Colonic mucosa (tissue), 4 donors: ENCODE measurements around the gene ZNF3. TPM values are rescaled to one million over a fixed set of nuclear protein-coding genes. Genes with fewer than 3 reads are reported as not detected.

Experiments
- DNase-seq: peaks from one replicate; pipeline ENCODE4 v3.0.0-alpha.2; 2020
- H3K27ac ChIP-seq: fragments of 200-600 bp; one replicate; pipeline ENCODE4 v1.8.0; 2021
- H3K27me3 ChIP-seq: fragments of 200-600 bp; one replicate; pipeline ENCODE4 v1.8.0; 2021
- H3K36me3 ChIP-seq: fragments of 200-600 bp; one replicate; pipeline ENCODE4 v1.8.0; 2021
- H3K4me1 ChIP-seq: fragments of 200-600 bp; one replicate; pipeline ENCODE4 v1.8.0; 2021; ENCODE audit warnings: mild to moderate bottlenecking
- H3K4me3 ChIP-seq: fragments of 200-600 bp; one replicate; pipeline ENCODE4 v1.8.0; 2021
- H3K9ac ChIP-seq, 2 donors: one replicate each; pipeline ENCODE4 v1.7.0; 2013; ENCODE audit warnings: control low read depth in 2 of 2, low read depth in 2 of 2, low read length in 2 of 2
- H3K9me3 ChIP-seq: fragments of 200-600 bp; one replicate; pipeline ENCODE4 v1.8.0; 2021
- CTCF ChIP-seq: fragments of 200-600 bp; IDR thresholded peaks from one replicate; pipeline ENCODE4 v1.8.0; 2022; ENCODE audit warnings: antibody characterized with exemption, mild to moderate bottlenecking
- intact Hi-C: fragments of 100-400 bp; cut with DNase I; formaldehyde crosslinking; loops from one replicate; pipeline ENCODE4 v1.14.1; 2022
- total RNA-seq, 2 donors: library from RNA; stranded (reverse); fragmentation: NEBNext Ultra II Directional in 1 of 2; extraction: Animal tissue kit (Norgen Biotek cat#: 25700) in 1 of 2; gene quantifications; one replicate each; pipeline ENCODE4 v1.2.1, GENCODE V29; 2021
- donor health status: healthy.
- donor health status: DM: no; HTN: no; CAD: no.
- donor health status: DM: no; HTN: no; CAD: no.

Gene ZNF3
- total RNA-seq, 2 donors from 2014 or later = 30.1 to 31.9 TPM

- DNase-seq = no peak
- Histone ChIP-seq H3K27me3 (no peaks in the 10 kb centered on the region), H3K4me3 (no peak overlapping the region), H3K9me3 (no peaks in the 10 kb centered on the region), H3K9ac (no peak overlapping the region), H3K27ac (no peak overlapping the region), H3K4me1 (no peaks in the 10 kb centered on the region), H3K36me3 (no peaks in the 10 kb centered on the region)
- intact Hi-C loops = no loop called here
- no peak for TF ChIP-seq CTCF
Measured at GRCh38 chr7:100064162-100064561, 17.4 kb downstream of the ZNF3 start.

GRCh38 chr7:100063376-100063775, 18.1 kb downstream of the ZNF3 start:
- no peak for TF ChIP-seq CTCF
- no peak overlapping the region for H3K27ac ChIP-seq
- no peaks in the 10 kb centered on the region for H3K36me3 ChIP-seq
- H3K27me3 ChIP-seq = no peaks in the 10 kb centered on the region
- H3K4me3 ChIP-seq = no peak overlapping the region
- intact Hi-C loops = no loop called here
- no peak overlapping the region for H3K9ac ChIP-seq
- no peak for DNase-seq
- H3K4me1 ChIP-seq = no peaks in the 10 kb centered on the region
- no peaks in the 10 kb centered on the region for H3K9me3 ChIP-seq

GRCh38 chr7:100061518-100062193, 19.9 kb downstream of the ZNF3 start:
- Histone ChIP-seq H3K9ac (no peak overlapping the region), H3K9me3 (no peaks in the 10 kb centered on the region), H3K4me3 (no peak overlapping the region), H3K4me1 (no peaks in the 10 kb centered on the region), H3K27ac (no peak overlapping the region), H3K27me3 (no peaks in the 10 kb centered on the region), H3K36me3 (no peaks in the 10 kb centered on the region)
- TF ChIP-seq CTCF = no peak
- no peak for DNase-seq
- intact Hi-C loops = no loop called here

GRCh38 chr7:100059251-100059739, 22.2 kb downstream of the ZNF3 start:
- intact Hi-C loops = no loop called here
- TF ChIP-seq CTCF = no peak
- no peaks in the 10 kb centered on the region for H3K36me3 ChIP-seq

GRCh38 chr7:100057006-100057405, 24.5 kb downstream of the ZNF3 start:
- H3K27me3 ChIP-seq = no peaks in the 10 kb centered on the region
- no peak for TF ChIP-seq CTCF
- no peak for DNase-seq
- no peak overlapping the region for H3K4me3 ChIP-seq
- H3K36me3 ChIP-seq = no peaks in the 10 kb centered on the region
- no peak overlapping the region for H3K9ac ChIP-seq
- no peaks in the 10 kb centered on the region for H3K9me3 ChIP-seq
- no peak overlapping the region for H3K27ac ChIP-seq
- intact Hi-C loops = no loop called here
- H3K4me1 ChIP-seq = no peaks in the 10 kb centered on the region

More at GRCh38 chr7:100059251-100059739, 22.2 kb downstream of the ZNF3 start:
- no peaks in the 10 kb centered on the region for H3K9me3 ChIP-seq
- no peak overlapping the region for H3K9ac ChIP-seq
- no peak overlapping the region for H3K27ac ChIP-seq
- no peaks in the 10 kb centered on the region for H3K4me1 ChIP-seq
- no peaks in the 10 kb centered on the region for H3K27me3 ChIP-seq
- no peak overlapping the region for H3K4me3 ChIP-seq
- DNase-seq = no peak
